ENCODE results near the gene CCL27.

The CCL27 gene

DNA sequence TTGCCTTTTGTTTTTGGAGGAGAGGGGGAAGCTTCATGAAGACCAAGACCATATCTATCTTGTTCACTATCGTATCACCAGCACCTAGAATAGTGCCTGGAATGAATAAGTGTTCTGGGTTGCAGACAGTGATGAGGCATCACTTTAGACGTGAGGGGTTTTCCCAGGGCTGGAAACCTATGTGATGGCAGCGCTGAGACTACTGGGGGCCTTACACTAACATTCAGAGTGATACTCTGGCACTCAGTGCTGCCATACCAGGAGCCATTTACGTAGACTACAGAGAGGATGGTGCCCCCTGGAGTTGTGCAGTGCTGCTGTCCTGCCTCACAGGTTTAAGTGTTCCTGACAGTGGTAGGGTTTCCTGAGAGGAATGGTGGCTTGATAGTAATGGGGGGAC is 21.7 kb upstream of the CCL27 start:
- DNase-seq, result no peak

DNA sequence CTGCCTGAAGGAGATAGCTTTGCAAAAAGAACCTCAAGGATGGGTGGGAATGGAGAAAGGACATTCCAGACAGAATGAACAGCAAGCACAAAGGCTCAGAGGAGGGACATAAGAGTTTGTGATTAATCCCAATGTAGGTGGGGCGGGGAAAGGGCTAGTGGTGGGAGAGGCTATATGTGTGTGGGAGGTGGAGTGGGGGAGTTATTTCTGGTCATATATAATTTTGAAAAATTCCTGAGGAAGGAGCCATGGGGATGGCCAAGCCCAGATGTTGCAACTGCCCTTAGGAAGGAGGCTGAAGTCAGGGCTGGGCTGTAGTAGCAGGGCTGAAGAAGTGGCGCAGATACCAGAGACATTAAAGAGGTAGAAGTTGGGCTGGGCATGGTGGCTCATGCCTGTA is 13.4 kb upstream of the CCL27 start:
- no peak for DNase-seq

DNA sequence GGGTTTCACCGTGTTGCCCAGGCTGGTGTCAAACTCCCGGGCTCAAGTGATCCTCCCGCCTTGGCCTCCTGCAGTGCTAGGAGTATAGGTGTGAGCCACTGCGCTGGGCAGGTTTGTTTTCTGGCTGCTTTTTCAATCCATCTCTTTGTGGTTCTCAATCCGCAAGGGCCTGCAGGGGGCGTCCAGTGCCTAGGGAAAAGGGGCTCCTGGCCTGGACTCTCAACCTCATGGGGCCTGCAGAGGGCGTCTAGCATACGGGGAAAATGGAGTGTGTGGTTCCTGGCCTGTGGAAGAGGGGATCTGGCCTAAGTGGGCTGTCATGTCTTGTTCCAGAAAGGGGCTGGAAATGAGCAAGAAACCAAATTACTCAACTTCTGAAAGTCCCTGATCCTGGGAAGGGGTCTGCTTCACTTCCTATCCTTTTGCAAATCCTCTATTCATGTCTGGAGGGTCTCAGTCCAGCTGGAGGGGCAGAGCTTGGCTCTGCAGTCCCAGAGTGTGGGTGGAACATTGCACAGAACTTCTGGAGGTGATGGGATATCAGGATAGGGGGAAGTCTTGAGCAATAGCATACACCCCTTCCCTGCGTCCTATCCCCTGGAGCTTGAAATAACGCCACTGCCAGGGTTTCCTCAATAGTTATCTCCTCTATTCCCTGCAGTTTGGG is 12.7 kb upstream of the CCL27 start:
- peak; percentile 57 for DNase-seq

DNA sequence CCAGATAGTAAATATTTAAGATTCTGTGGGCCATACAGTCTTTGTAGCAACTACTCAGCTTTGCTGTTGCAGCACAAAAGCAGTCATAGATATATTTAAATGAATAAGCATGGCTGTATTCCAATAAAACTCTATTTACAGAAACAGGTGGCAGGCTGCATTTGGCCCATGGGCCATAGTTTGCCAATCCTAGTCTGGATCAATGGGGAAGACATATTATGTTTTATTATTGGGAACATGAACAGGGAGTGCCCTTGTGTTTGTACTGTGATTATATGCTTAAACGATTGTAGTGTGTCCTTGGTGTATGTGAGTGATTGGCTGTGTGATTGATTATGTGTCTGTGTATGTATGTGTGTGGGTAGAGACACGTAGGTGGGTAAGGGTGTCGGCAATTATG is 12.0 kb upstream of the CCL27 start:
- DNase-seq, result no peak

DNA sequence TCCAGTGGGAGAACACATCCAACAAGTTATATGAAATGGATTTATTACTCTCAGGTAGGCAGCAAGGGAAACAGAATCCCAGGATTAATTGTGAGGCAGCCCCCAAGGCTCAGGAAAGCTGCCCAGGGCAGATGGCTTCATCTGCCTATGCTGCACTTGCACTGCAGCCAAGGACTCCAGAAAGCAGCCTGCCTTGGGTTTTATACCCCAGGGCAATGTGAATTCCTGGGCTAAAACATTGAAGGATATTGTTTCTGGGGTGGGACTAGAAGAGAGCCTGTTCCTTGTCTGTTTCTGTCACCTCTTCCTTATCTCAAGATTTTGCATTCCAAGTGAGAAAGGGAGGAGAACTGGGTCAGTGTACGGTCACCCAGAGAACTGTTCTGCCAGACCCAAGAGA is 8.8 kb upstream of the CCL27 start:
- DNase-seq, result no peak

DNA sequence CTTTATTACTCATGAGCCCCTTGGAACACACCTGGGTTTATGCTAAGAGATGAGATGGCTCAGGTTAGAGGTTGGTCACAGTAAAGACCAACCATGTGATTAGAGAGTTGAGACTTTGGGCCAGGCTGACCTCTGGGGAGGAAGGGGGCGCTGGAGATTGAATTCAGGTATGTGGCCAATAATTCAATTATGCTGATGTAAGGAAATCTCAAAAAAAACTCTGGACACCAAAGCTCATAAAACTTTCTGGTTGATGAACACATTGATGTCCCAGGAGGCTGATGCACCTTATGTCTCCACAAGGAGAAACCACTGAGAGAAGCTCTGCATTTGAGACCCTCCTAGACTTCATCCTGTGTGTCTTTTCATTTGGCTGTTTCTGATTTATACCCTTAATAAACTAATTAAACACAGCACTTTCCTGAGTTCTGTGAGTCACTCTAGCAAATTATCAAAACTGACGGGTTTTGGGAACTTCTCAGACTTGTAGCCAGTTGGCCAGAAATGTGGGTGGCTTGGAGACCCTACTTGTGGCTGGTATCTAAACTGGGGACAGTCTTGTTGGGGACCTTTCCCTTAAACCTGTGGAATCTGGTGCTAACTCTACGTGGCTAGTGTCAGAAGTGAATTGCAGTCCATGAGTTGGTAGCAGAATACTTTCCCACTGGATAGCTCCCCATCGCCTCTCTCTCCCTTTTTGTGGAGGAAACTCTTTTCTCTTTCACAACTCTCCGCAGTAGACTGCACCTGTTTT is 7.5 kb upstream of the CCL27 start:
- no peak for DNase-seq

DNA sequence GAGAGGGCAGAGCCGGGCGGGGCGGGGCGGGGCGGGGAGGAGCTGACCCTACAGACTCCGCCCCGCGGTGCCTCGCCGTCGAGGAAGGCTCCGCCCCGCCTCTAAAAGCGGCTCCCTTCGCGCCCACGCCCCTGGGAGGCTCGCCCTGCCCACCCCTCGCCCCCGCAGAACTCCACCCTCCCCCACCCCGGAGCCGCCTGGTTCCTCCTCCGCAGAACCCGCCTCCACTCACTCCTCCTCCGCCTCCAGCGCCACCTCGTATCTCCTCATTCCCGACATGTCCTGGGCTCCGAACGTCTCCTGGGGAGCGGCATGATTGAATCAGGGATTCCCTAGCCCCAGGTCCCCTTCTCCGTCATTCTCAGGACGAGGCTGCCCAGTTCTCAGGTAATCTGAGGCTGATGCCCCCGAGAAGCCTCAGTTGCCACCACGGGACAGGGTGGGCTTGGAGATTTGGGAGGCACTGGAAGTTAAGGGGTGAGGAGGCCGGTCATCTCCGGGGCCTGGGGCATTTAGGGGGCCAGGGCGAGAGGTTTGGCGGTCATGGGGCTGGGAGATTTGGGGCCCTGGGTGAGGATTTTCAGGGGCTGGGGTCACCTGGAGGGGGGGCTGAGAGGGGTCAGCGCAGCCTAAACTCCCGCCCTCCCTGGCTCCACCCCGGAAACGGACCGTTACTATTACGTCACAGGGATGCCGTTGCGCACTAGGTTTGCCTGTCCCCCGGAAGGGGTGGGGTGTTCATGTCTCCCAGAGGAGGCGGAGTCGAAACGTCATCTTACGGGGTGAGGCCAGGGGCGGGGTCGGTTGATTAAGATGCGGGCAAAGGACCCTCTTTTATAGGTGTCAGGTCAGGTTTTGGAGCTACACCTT is 3.2 kb upstream of the CCL27 start:
- DNase-seq, result peak; percentile 94

DNA sequence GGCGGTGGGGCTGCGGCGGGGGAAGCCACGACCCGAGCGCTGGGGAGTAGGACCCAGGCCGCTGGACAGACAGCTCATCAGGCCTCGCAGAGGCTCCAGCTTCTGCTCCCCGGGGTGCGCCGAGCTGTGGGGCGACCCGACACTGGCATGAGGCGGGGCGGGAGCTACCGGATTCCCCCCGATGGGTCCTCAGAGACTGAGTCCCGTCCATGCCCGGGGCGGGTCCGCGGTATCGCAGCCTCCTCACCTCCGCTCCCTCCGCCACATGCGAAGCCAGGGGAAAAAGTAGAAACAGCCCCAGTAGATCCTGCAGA is 2.6 kb upstream of the CCL27 start:
- no peak for DNase-seq

DNA sequence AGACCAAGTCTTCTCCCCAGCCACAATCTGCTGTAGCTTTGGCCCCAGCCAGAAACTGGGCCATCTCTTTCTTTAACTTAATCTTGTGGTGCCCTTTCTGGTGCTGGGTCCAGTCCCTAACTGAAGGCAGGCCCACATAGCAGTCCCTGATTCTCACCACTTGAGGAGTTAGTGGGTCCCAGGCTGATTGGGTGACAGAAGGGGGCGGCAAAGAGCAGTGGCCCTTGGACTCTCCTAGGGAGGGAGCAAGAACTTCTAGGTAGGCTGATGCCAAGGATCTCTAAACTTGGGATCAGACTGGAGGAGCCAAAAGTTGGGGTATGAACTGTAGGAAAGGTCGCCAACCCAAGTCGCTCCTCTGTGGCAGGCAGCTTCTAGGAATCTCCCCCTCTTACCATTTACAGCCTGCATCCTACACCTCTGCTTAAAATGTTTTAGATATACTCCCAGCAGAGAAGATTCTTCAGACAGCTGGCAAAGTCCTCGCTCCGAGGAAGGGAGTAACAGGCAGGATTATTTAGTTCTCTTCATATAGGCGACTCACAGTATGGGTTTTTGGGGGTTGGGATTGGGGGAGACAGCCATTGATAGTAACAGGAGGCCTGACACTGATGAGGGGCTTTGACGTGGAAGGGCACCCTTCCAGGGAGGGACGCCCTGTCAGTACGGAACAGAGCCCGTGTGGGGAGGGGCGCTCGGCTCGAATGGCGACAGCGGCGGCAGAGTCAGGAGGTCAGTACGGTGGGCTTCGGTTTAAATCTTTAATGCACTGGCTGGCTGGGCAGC is 2.0 kb upstream of the CCL27 start:
- DNase-seq, result peak; percentile 84

DNA sequence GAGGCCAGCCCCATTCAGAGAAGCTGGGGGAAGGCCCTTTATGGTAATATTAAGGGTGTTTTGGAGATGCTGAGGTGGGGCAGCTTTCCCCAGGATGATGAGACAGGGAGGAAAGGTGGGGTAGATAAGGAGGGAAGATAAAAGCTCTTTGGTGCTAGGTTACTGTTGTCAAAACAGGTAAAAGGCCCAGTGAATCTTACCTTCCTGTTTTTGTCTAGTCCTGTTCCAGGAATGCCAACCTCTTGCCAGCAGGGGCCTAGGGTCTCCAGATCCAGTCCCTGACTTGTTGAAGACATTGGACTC is 797 bp upstream of the CCL27 start:
- DNase-seq, result peak; percentile 83

DNA sequence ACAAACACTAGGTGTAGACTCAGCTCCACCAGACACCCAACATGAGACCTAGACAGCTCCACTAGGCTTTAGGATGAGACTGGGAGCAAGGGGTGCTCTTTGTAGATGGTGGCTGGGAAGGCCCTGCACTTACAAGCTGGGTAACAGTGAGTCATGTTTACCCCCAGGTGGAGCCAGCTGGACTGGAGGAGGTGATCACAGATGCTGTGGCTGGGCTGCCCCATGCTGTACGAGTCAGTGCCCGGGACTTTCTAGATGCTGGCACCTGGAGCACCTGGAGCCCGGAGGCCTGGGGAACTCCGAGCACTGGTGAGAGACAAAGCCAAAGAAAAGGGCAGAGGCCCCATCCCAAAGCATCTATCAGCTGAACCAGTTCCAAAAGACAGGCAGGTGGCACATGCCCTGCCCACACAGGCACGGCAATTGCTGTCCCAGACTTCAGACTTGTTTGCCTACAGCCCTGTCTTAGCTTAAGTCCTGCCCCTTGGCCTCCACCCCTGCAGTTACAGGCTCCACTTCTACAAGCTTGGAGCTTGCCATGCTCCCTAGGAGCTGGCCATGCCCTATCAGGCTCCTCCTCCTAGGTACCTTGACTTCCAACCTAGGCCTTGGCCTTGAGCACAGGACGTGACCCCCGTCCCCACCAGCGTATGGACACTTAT is 2.7 kb downstream of the CCL27 start:
- DNase-seq, result no peak

DNA sequence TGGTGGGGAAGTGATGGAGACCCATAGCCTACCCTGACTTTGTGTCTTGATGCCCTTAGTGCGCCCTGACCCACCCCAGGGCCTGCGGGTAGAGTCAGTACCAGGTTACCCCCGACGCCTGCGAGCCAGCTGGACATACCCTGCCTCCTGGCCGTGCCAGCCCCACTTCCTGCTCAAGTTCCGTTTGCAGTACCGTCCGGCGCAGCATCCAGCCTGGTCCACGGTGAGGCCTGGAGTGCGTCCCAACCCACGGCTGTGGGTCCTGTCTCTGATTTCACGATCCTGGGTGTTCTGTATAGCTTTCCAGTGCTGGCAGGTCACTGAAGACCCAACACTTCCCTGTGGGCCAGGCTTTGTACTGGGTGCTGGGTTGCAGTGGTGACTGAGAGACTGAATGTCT is 4.0 kb downstream of the CCL27 start:
- DNase-seq, result no peak

DNA sequence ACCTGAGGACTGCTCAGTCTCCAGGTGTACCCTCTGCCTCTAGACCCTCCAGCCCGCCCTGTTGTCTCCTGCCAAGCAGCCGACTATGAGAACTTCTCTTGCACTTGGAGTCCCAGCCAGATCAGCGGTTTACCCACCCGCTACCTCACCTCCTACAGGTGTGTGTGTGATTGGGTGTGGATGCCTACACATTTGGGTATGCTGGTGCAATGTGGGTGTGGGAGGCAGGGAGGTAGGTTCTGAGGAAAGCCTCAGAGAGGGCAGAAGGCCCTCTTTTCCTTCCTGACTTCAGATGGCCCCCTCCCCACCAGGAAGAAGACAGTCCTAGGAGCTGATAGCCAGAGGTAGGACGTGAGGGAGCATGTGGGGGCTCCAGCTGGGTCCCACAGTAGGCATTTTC is 5.5 kb downstream of the CCL27 start:
- DNase-seq, result no peak

DNA sequence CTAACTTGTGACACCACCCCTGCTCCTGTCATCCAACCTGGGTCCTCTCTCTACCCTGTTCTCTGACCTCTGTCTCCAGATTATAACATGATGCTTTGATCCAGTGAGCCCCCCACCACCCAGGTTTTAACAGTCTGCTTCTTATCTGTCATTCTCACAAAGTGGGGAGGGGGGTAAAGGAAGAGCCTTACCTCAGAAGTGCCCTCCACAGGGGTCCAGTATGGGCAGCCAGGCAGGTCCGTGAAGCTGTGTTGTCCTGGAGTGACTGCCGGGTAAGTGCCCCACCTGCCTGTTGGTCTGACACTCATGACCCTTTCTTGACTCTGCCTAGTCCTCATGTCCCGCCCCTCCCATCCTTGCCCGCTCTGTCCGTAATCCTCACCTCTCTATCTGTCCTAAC is 7.1 kb downstream of the CCL27 start:
- no peak for DNase-seq

DNA sequence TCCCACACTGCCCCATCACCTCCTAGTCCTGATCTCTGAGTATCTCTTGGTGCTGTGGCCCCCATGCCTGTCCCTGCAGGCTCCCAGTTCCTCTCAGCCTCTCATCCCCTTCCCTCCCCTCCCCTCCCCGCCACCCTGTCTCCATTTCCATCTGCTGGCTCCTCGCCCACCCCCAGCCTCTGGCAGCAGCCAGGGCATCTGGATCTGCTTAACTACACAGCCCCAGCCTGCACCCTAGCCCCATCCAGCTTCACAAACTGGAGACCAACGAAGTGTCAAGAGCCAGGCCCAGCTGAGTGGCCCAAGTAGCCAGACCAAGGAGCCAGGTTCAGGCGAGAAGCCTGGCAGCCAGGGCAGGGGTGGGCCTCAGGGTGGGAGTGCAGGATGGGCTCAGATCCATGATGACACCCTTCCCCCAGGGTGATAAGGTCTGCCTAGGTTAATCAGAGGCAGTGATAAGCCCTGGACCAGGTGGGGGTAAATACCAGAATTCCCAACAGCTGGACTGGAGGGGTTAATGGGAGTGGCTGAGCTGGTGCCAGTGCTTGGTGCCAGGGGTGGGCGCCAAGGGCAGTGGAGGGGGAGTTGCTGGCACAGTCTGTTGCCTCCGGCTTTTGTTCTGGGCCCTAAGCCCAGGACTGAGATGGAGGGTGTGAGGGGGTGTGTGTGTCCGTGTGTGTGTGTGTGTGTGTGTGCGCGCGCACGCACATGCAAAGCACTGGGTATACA is 8.0 kb downstream of the CCL27 start:
- DNase-seq, result no peak

DNA sequence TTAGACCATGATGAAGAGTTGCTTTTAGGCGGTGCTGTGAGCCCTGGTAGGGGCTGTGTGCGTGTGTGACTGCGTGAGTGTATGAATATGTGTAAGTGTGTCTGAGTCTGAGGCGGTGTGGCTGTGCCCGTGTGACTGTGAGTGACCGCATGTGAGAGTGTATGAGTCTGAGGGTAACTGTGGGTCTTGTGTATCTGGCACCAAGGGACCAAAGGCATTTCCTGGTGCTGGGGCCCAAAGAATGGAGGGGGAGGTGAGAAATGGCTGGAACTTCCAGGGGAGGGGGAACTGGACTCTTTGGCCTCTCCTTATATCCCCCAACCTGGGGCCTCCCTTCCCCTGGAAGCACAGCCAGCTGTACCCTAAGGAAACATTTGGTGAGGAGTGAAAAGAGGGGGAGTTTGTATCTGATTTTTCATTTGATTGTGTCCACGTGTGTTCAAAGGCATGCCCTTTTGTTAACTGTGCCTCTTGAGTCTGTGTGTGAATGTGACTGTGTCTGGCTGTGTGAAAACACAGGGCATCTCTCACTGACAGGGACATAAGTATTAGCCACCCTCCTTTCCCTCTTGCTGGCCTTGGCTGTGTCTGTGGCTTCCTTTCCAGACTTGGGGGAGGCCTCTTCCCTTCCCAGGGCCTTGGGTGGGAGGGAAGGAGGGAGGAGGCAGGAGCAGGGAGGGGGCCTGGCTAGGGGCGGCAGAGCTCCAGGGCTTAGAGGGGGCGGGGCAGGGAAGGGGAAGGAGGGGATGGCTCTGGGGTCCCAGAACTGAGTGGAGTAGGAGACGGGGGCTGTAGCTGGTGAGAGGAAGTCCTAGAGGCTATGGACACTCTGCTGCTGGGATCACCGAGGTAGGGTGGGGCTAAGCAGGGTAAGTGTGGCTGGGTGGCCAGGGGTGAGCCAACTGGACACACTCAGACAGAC is 9.0 kb downstream of the CCL27 start:
- no peak for DNase-seq

DNA sequence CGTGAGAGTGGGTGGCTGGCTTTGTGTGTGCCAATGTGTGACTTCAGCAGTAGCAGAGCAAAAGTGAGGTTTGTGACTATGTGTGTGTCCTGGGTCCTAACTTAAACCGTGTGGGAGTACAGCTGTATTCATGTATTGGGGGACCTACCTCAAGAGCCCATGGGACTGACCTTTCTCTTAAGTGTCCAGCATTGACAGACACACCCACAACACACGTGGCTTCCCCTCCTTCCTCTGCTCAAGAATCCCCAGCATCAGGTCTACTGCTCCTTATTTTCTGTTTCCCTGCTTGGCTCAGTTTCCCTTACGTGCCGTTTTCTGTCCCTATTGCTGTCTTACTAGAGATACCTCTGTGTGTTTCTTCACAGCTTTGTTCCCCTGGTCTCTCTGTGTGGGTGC is 9.9 kb downstream of the CCL27 start:
- no peak for DNase-seq

DNA sequence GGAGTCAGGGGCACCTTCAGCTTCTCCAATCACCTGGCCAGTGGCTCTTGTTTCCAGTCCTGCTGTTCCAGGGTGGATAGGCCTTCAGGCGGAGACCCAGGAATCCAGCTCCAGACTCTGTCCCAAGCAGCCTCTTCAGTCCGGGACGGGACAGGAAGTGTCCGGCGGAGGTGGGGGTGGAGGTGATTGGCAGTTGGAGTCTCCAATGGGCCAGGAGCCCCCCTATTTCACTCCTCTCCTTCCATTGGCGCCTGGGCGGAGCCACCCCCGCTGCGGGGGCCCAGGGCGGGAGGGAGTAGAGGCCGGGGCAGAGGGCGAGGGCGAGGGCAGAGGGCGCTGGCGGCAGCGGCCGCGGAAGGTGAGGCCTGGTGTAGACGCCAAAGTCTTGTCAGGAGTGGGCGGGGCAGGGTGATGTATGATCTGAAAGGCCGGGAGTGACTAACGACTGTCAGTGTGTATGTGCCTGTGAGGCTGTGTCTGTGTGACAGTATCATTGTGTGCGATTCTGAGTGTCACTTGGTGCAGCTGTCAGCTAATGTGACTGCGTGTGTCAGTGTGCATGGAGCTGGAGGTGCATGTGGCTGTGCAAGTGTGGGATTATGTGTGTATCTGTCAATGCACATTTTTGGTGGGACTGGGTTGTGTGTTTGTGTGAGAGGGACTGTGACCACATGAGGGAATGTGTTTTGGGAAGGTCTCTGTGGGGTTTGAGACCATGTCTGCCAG is 10.4 kb downstream of the CCL27 start, which contains the start of gene IL11RA:
TSS of gene IL11RA (plus strand) at position 310 of the 726 bp plus-strand sequence. CDS start 3,033 bp downstream, outside the sequence.
- DNase-seq, result peak; percentile 30

DNA sequence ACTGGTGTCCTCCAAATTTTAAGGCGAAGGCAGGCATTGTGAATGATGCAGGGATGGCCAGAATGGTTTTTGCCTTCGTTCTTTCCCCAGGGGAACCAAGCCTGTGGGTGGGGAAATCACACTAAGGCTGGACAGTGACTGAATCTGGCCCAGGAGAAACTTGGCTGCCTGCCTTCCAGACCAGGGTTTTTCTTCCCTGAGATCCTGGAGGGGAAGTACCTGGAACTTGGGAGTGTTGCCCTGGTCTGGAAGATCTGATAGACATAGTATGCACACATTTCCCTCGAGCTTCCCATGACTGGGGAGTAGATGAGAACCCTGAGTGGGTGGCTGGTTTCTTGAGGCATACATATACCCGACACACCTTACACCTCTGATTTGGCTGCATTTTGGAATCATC is 11.1 kb downstream of the CCL27 start:
- no peak for DNase-seq

DNA sequence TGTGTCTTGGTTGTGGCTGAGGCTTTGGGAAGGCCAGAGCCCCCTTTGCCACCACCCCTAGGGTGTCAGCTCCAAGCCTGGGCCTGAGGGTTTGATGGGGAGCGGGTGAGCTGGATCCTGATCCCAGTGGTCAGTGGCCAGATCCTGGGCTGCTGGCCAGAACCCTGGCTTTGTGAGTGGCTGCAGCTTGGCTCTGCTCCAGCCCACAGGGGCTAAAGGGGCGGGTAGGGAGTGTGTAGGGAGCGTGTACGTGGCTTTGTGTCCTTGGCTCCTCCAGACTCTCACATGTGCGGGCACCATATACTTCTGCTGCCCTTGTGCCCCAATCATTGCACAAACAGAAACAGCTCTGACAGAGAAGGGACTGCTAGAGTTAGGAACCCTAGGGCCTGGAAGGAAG is 11.6 kb downstream of the CCL27 start:
- no peak for DNase-seq
